Activated naive CD4-positive, alpha-beta T cell treated with Interleukin-2 at 50 U/mL for 16 hours (primary cell): ENCODE data around the gene GPR183.
A peak's percentile ranks its signal among the peaks of the same experiment; 100 is the strongest.
"Not testable (repeated sequence)": the region's sequence is repeated elsewhere in the genome, so short reads cannot be mapped to it uniquely, and the experiment has no call there.

Experiments used
- DNase-seq: peaks from one replicate; pipeline ENCODE4 v3.0.0-alpha.2; 2020

The GPR183 gene

GRCh38 chr13:99265821-99266426 lies 41.3 kb downstream of the GPR183 start:
- no peak for DNase-seq

- peak; percentile 45 for DNase-seq
Observed at GRCh38 chr13:99265162-99265800, 41.9 kb downstream of the GPR183 start.

- no peak for DNase-seq
Observed at GRCh38 chr13:99264051-99264450, 43.1 kb downstream of the GPR183 start.

- no peak for DNase-seq
Observed at GRCh38 chr13:99263126-99263785, 43.9 kb downstream of the GPR183 start.

GRCh38 chr13:99261059-99261458 lies 46.1 kb downstream of the GPR183 start:
- DNase-seq, result no peak

GRCh38 chr13:99260216-99260615 lies 47.0 kb downstream of the GPR183 start:
- DNase-seq, result no peak

GRCh38 chr13:99258946-99259345 lies 48.3 kb downstream of the GPR183 start:
- DNase-seq, result no peak

- peak; percentile 40 for DNase-seq
Observed at GRCh38 chr13:99258210-99258860, 48.9 kb downstream of the GPR183 start, which contains the start of gene GPR18. Gene GPR18 (minus strand): TSS chr13:99258379. CDS start chr13:99255872, 2,507 bp downstream.

- no peak for DNase-seq
Observed at GRCh38 chr13:99257291-99257690, 49.9 kb downstream of the GPR183 start.

- no peak for DNase-seq
Observed at GRCh38 chr13:99256709-99257108, 50.5 kb downstream of the GPR183 start.

GRCh38 chr13:99256283-99256682 lies 50.9 kb downstream of the GPR183 start:
- DNase-seq, result no peak

- no peak for DNase-seq
Observed at GRCh38 chr13:99255271-99255670, 51.9 kb downstream of the GPR183 start.

GRCh38 chr13:99254830-99255229 lies 52.4 kb downstream of the GPR183 start:
- no peak for DNase-seq

GRCh38 chr13:99251921-99252320 lies 55.3 kb downstream of the GPR183 start:
- no peak for DNase-seq

- no peak for DNase-seq
Observed at GRCh38 chr13:99250982-99251825, 56.0 kb downstream of the GPR183 start.

- not testable (repeated sequence) for DNase-seq
Observed at GRCh38 chr13:99249606-99250005, 57.6 kb downstream of the GPR183 start.

GRCh38 chr13:99249178-99249577 lies 58.0 kb downstream of the GPR183 start:
- DNase-seq, result not testable (repeated sequence)

GRCh38 chr13:99246100-99246499 lies 61.1 kb downstream of the GPR183 start:
- DNase-seq, result no peak
